IPS DF 6.9 (cell line): Measurements from ENCODE around the gene IL19.

ENCODE experiments used
- DNase-seq: peaks from one replicate; pipeline ENCODE4 v3.0.0-alpha.2; 2013; ENCODE audit warnings: low read depth, low spot score
- H3K27ac ChIP-seq: one replicate; pipeline ENCODE4 v1.5.1; 2013; ENCODE audit warnings: low read length, control low read depth
- H3K27me3 ChIP-seq: 2 replicates; pipeline ENCODE4 v1.6.1; 2013; ENCODE audit warnings: mild to moderate bottlenecking, low read length; ENCODE audit not compliant: control insufficient read depth, insufficient read depth
- H3K36me3 ChIP-seq: 2 replicates; pipeline ENCODE4 v1.6.1; 2013; ENCODE audit warnings: low read length; ENCODE audit not compliant: control insufficient read depth, insufficient read depth
- H3K4me1 ChIP-seq: 2 replicates; pipeline ENCODE4 v1.6.1; 2013; ENCODE audit warnings: low read length; ENCODE audit not compliant: control insufficient read depth, insufficient read depth
- H3K4me3 ChIP-seq: 2 replicates; pipeline ENCODE4 v1.5.1; 2013; ENCODE audit warnings: mild to moderate bottlenecking, low read length
- H3K9me3 ChIP-seq: 2 replicates; pipeline ENCODE4 v1.6.1; 2013; ENCODE audit warnings: low read length, inconsistent platforms; ENCODE audit not compliant: control insufficient read depth, insufficient read depth
- WGBS: extraction: QIAGEN DNeasy Blood & Tissue Kit; methylation state at CpG from one replicate; pipeline ENCODE4 v1.1.7; 2013; ENCODE audit warnings: mixed read lengths, missing lambda C conversion rate; ENCODE audit not compliant: insufficient read length, insufficient coverage; 5-methylcytosine and 5-hydroxymethylcytosine counted together

Gene IL19

GRCh38 chr1:206788487-206789050 lies 18.0 kb downstream of the IL19 start:
- no peaks in the 10 kb centered on the region for H3K9me3 ChIP-seq
- no peak overlapping the region for H3K27ac ChIP-seq
- no peaks in the 10 kb centered on the region; the same call in 1 of the 2 replicates for H3K27me3 ChIP-seq
- H3K36me3 ChIP-seq, result no peaks in the 10 kb centered on the region
- no peak for DNase-seq
- H3K4me1 ChIP-seq, result peaks cover 1% of the 10 kb centered on the region; the same call in 1 of the 2 replicates
- WGBS, result no CpG with 5 or more reads among the region's 3 CpGs
- H3K4me3 ChIP-seq, result no peak overlapping the region

- no peak for DNase-seq
- Histone ChIP-seq H3K4me3 (no peak overlapping the region), H3K27ac (no peak overlapping the region), H3K27me3 (no peaks in the 10 kb centered on the region; the same call in 1 of the 2 replicates), H3K9me3 (no peaks in the 10 kb centered on the region), H3K36me3 (no peaks in the 10 kb centered on the region), H3K4me1 (peaks cover 1% of the 10 kb centered on the region; the same call in 1 of the 2 replicates)
- WGBS, result no CpG with 5 or more reads among the region's 11 CpGs
These were observed 20.1 kb downstream of the IL19 start for GRCh38 chr1:206790502-206791250.

GRCh38 chr1:206792939-206793607 lies 22.5 kb downstream of the IL19 start:
- no CpG with 5 or more reads among the region's 16 CpGs for WGBS
- no peak overlapping the region for H3K27ac ChIP-seq
- no peaks in the 10 kb centered on the region for H3K36me3 ChIP-seq
- no peak for DNase-seq
- no peak overlapping the region for H3K4me3 ChIP-seq
- H3K9me3 ChIP-seq, result no peaks in the 10 kb centered on the region
- H3K4me1 ChIP-seq, result peaks cover 1% of the 10 kb centered on the region; the same call in 1 of the 2 replicates
- no peaks in the 10 kb centered on the region; the same call in 1 of the 2 replicates for H3K27me3 ChIP-seq

GRCh38 chr1:206793620-206794019 lies 23.0 kb downstream of the IL19 start:
- no peaks in the 10 kb centered on the region; the same call in 1 of the 2 replicates for H3K27me3 ChIP-seq
- no peak overlapping the region for H3K4me3 ChIP-seq
- no peak overlapping the region for H3K27ac ChIP-seq
- no peaks in the 10 kb centered on the region for H3K36me3 ChIP-seq
- H3K9me3 ChIP-seq, result no peaks in the 10 kb centered on the region
- WGBS, result no CpG with 5 or more reads among the region's 7 CpGs
- DNase-seq, result no peak
- H3K4me1 ChIP-seq, result peaks cover 1% of the 10 kb centered on the region; the same call in 1 of the 2 replicates

GRCh38 chr1:206794294-206794908 lies 23.8 kb downstream of the IL19 start:
- DNase-seq, result no peak
- Histone ChIP-seq H3K36me3 (no peaks in the 10 kb centered on the region), H3K9me3 (no peaks in the 10 kb centered on the region), H3K27ac (no peak overlapping the region), H3K4me3 (no peak overlapping the region), H3K4me1 (peaks cover 1% of the 10 kb centered on the region; the same call in 1 of the 2 replicates), H3K27me3 (no peaks in the 10 kb centered on the region)
- no CpG with 5 or more reads among the region's 11 CpGs for WGBS

- peaks cover 1% of the 10 kb centered on the region; the same call in 1 of the 2 replicates for H3K4me1 ChIP-seq
- no peak overlapping the region for H3K27ac ChIP-seq
These were observed 25.5 kb downstream of the IL19 start for GRCh38 chr1:206796116-206796515.

GRCh38 chr1:206796981-206797402 lies 26.4 kb downstream of the IL19 start:
- Histone ChIP-seq H3K36me3 (no peaks in the 10 kb centered on the region), H3K27ac (no peak overlapping the region), H3K9me3 (no peaks in the 10 kb centered on the region), H3K4me1 (peaks cover 1% of the 10 kb centered on the region; the same call in 1 of the 2 replicates), H3K27me3 (no peaks in the 10 kb centered on the region), H3K4me3 (no peak overlapping the region)
- WGBS, result no CpG with 5 or more reads among the region's 8 CpGs
- DNase-seq, result no peak

More at GRCh38 chr1:206796116-206796515, 25.5 kb downstream of the IL19 start:
- Histone ChIP-seq H3K27me3 (no peaks in the 10 kb centered on the region), H3K36me3 (no peaks in the 10 kb centered on the region), H3K9me3 (no peaks in the 10 kb centered on the region), H3K4me3 (no peak overlapping the region)
- DNase-seq, result no peak
- no CpG with 5 or more reads among the region's 3 CpGs for WGBS

- DNase-seq, result peak; percentile 33
These were observed 27.2 kb downstream of the IL19 start for GRCh38 chr1:206797534-206798383.

GRCh38 chr1:206798384-206798996 lies 27.9 kb downstream of the IL19 start:
- no CpG with 5 or more reads among the region's 13 CpGs for WGBS
- Histone ChIP-seq H3K36me3 (no peaks in the 10 kb centered on the region), H3K27ac (no peak overlapping the region), H3K27me3 (no peaks in the 10 kb centered on the region), H3K4me1 (no peaks in the 10 kb centered on the region), H3K4me3 (no peak overlapping the region), H3K9me3 (no peaks in the 10 kb centered on the region)
- no peak for DNase-seq

More at GRCh38 chr1:206797534-206798383, 27.2 kb downstream of the IL19 start:
- Histone ChIP-seq H3K27me3 (no peaks in the 10 kb centered on the region), H3K4me3 (no peak overlapping the region), H3K36me3 (no peaks in the 10 kb centered on the region), H3K9me3 (no peaks in the 10 kb centered on the region), H3K27ac (no peak overlapping the region), H3K4me1 (no peaks in the 10 kb centered on the region; the same call in 1 of the 2 replicates)
- whole genome bisulfite sequencing, result no CpG with 5 or more reads among the region's 8 CpGs
